K562 (cell line): Measurements from ENCODE around the gene PPP2R2B. TPM values are rescaled to one million over a fixed set of nuclear protein-coding genes. Genes with fewer than 3 reads are reported as not detected.

Experiments
- ATAC-seq: fragments of 200-7000 bp; cut with Tn5 transposase; 3 replicates; pipeline ENCODE4 v1.9.1; 2020; ENCODE audit warnings: moderate library complexity
- BruUV-seq: library from RNA; stranded (reverse); fragments of 400-500 nt; replicated peaks from 2 replicates; lab custom pipeline; 2021; lab: Mats Ljungman, UMichigan
- CTCF ChIA-PET: fragments of 300-600 bp; formaldehyde crosslinking; extraction: SDS; loops from one replicate; lab custom pipeline; 2021; ENCODE audit warnings: low intra/inter-chr PET ratio; lab: Yijun Ruan, JAX
- POLR2A ChIA-PET: fragments of 300-600, 350-650 bp; sonication (Branson Sonifier 250); formaldehyde crosslinking; extraction: SDS; loops from one replicate; lab custom pipeline; 2021; ENCODE audit warnings: antibody characterized with exemption, inconsistent platforms; lab: Yijun Ruan, JAX
- DNase-seq, 4 experiments: peaks; one replicate each; pipeline versions ENCODE4 v3.0.0 to v3.0.0-alpha.2; 2011 to 2018; ENCODE audit warnings: low spot score in 3 of 4, mixed read lengths in 3 of 4; ENCODE audit errors: extremely low read depth in 1 of 4
- FAIRE-seq: peaks from 2 replicates; lab custom pipeline; 2011; peaks lifted over from hg19 to GRCh38; lab: Jason Lieb, UNC
- H2AFZ ChIP-seq: 2 replicates; pipeline ENCODE4 v1.6.0; 2011; ENCODE audit warnings: low read depth, low read length, control low read depth, inconsistent platforms
- H3K27ac ChIP-seq: fragments of 200-600 bp; 3 replicates; pipeline ENCODE4 v1.8.0; 2011; ENCODE audit warnings: low read depth, mild to moderate bottlenecking, control low read depth, inconsistent platforms, low read length, moderate library complexity, mixed read lengths; ENCODE audit errors: extremely low read depth
- H3K27me3 ChIP-seq, 2 experiments: fragments of 300-600 bp in 1 of 2; 2 replicates in 1 of 2; 3 replicates in 1 of 2; pipeline versions ENCODE4 v1.6.0 to v1.8.0; 2011; ENCODE audit warnings: inconsistent platforms in 2 of 2, low read length in 2 of 2, mild to moderate bottlenecking in 1 of 2, mixed read lengths in 1 of 2, moderate library complexity in 1 of 2; ENCODE audit not compliant: control insufficient read depth in 2 of 2, insufficient read depth in 2 of 2
- H3K36me3 ChIP-seq: fragments of 300-600 bp; 3 replicates; pipeline ENCODE4 v1.8.0; 2011; ENCODE audit warnings: mild to moderate bottlenecking, low read length, inconsistent platforms; ENCODE audit not compliant: control insufficient read depth, insufficient read depth
- H3K4me1 ChIP-seq, 2 experiments: fragments of 200-600 bp in 1 of 2; replicated peaks in 1 of 2; 2 replicates in 1 of 2; 3 replicates in 1 of 2; pipeline versions ENCODE4 v1.5.1 to v1.8.0; 2011; ENCODE audit warnings: inconsistent platforms in 2 of 2, low read length in 2 of 2, mild to moderate bottlenecking in 1 of 2, mixed read lengths in 1 of 2, moderate library complexity in 1 of 2; ENCODE audit not compliant: control insufficient read depth in 2 of 2, insufficient read depth in 2 of 2
- H3K4me2 ChIP-seq: 2 replicates; pipeline ENCODE4 v1.6.1; 2011; ENCODE audit warnings: low read length, control low read depth, inconsistent platforms, mixed read lengths; ENCODE audit not compliant: insufficient read depth
- H3K4me3 ChIP-seq: fragments of 200-600 bp; sonication (generic), shearing (Covaris generic); 2 replicates; pipeline ENCODE4 v1.5.1; 2016; ENCODE audit warnings: control low read depth, inconsistent platforms
- H3K79me2 ChIP-seq: fragments of 200-600 bp; 3 replicates; pipeline ENCODE4 v1.8.0; 2011; ENCODE audit warnings: low read length, inconsistent platforms; ENCODE audit not compliant: control insufficient read depth, insufficient read depth
- H3K9ac ChIP-seq, 2 experiments: 2 replicates each; pipeline versions ENCODE4 v1.6.0 to v1.6.1; 2011; ENCODE audit warnings: low read depth in 2 of 2, low read length in 2 of 2, control low read depth in 1 of 2, inconsistent platforms in 1 of 2, mild to moderate bottlenecking in 1 of 2, mixed read lengths in 1 of 2; ENCODE audit not compliant: insufficient read depth in 1 of 2
- H3K9me1 ChIP-seq: one replicate; pipeline ENCODE4 v1.6.0; 2011; ENCODE audit warnings: inconsistent platforms, mild to moderate bottlenecking, low read length, moderate library complexity; ENCODE audit not compliant: control insufficient read depth, insufficient read depth
- H3K9me3 ChIP-seq: replicated peaks from 2 replicates; pipeline ENCODE4 v1.5.1; 2011; ENCODE audit warnings: low read depth, low read length, inconsistent platforms; ENCODE audit not compliant: control insufficient read depth, insufficient read depth
- H4K20me1 ChIP-seq: replicated peaks from 2 replicates; pipeline ENCODE4 v1.6.1; 2011; ENCODE audit warnings: low read length, inconsistent platforms, mixed read lengths; ENCODE audit not compliant: control insufficient read depth, insufficient read depth
- BCOR ChIP-seq: fragments of 450-650 bp; IDR thresholded peaks from 2 replicates; pipeline ENCODE4 v1.6.1; 2016
- IFI16 ChIP-seq: fragments of 250-450 bp; sonication (Bioruptor Pico); IDR thresholded peaks from 2 replicates; pipeline ENCODE4 v2.1.2; 2022; ENCODE audit warnings: mild to moderate bottlenecking, inconsistent platforms
- NR2F6 ChIP-seq: fragments of 450-650 bp; formaldehyde crosslinking; IDR thresholded peaks from 2 replicates; pipeline ENCODE4 v1.4.0; 2020; ENCODE audit warnings: mild to moderate bottlenecking
- SIRT6 ChIP-seq: IDR thresholded peaks from one replicate; pipeline ENCODE4 v1.6.1; 2012; ENCODE audit warnings: low read depth, mild to moderate bottlenecking, control low read depth, inconsistent platforms, low read length, moderate library complexity
- WGBS: fragments of 100-300 bp; shearing (Covaris generic); methylation state at CpG from one replicate; pipeline ENCODE4 v1.1.6; 2016; ENCODE audit warnings: low coverage, mixed read lengths; ENCODE audit not compliant: insufficient coverage; ENCODE audit errors: missing lambda C conversion rate; 5-methylcytosine and 5-hydroxymethylcytosine counted together
- in situ Hi-C: fragments of 300-500 bp; cut with MboI; formaldehyde crosslinking; loops from 4 replicates; pipeline ENCODE4 v1.15.0; 2018; ENCODE audit warnings: inconsistent platforms, mixed read lengths
- intact Hi-C: fragments of 100-400 bp; cut with micrococcal nuclease; formaldehyde crosslinking; loops from 2 replicates; pipeline ENCODE4 v1.14.2; 2022
- polyA plus RNA-seq, 8 experiments: library from polyadenylated mRNA; depleted of rRNA in 4 of 8; stranded (reverse) in 5 of 8; unstranded in 3 of 8; fragments of >200 nt; fragmentation: Nextera tagmentation in 2 of 8; fragmentation: Illumina TruSeq in 1 of 8; extraction: Ambion mirVana in 2 of 8; extraction: Trizol in 1 of 8; gene quantifications; 2 replicates each; pipeline versions ENCODE4 v1.2.1 to v1.2.3, GENCODE V29; 2011 to 2014; ENCODE audit warnings: inconsistent platforms in 1 of 8, missing spikeins in 1 of 8
- total RNA-seq, 7 experiments: library from RNA; depleted of rRNA in 6 of 7; stranded (reverse); fragments of >200 nt in 6 of 7; fragmentation: Illumina TruSeq in 2 of 7; extraction: Trizol in 2 of 7; gene quantifications; 2 replicates each; pipeline versions ENCODE4 v1.2.1 to v1.2.3, GENCODE V29; 2011 to 2021; ENCODE audit warnings: low replicate concordance in 1 of 7
- TF ChIP-seq, protein P1 (sequence below): sonication (generic); formaldehyde crosslinking; IDR thresholded peaks from 2 replicates; pipeline ENCODE4 v1.9.0; 2022; ENCODE audit warnings: mild to moderate bottlenecking, missing genetic modification reagents
- TF ChIP-seq, protein P2 (sequence below): sonication (generic); formaldehyde crosslinking; IDR thresholded peaks from 2 replicates; pipeline ENCODE4 v1.8.0; 2022; ENCODE audit warnings: missing genetic modification reagents, mild to moderate bottlenecking, moderate library complexity, borderline replicate concordance
- TF ChIP-seq, protein P3 (sequence below): sonication (generic); formaldehyde crosslinking; IDR thresholded peaks from 2 replicates; pipeline ENCODE4 v1.8.0; 2022; ENCODE audit warnings: mild to moderate bottlenecking, missing genetic modification reagents
- TF ChIP-seq, protein P4 (sequence below): fragments of 250-450 bp; sonication (Bioruptor Pico); IDR thresholded peaks from 2 replicates; pipeline ENCODE4 v1.8.0; 2022; ENCODE audit warnings: inconsistent platforms

PPP2R2B gene
- total and polyA plus RNA-seq, 9 of the 15 experiments (the other 6 are each of a cell fraction or from before 2014, with no cell fraction given): not detected

DNA sequence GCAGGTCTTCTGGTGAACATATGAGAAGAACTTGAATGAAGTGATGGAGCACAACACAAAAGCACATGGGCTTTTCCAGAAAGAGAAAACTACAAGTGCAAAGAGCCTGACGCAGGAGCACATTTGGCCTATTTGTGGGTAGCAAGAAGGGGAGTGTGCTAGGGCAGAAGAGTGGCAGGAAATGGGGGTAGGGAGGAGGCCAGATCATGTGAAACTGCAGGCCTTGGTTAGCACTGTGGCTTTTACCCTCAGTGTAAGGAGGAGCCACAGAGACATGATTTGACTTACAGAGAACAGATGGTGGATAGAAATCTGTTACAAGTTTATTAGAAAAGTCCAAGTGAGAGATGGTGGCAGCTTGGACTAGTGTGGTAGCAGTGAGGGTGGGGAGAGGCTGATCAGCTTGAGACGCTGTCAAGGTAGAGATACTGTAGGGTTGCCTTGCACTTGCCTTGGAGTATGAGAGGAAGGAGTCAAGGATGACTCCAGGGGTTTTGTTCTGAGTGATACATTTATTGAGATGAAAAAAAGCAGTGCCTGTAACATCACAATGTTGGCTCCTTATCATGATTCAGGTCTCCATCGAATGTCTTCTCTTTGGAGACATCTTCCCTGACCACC is 126.7 kb downstream of the PPP2R2B start:
- no peaks in the 10 kb centered on the region for H3K4me1 ChIP-seq
- no peak overlapping the region for H3K4me2 ChIP-seq
- DNase-seq: no peak
- TF ChIP-seq, protein P1, sequence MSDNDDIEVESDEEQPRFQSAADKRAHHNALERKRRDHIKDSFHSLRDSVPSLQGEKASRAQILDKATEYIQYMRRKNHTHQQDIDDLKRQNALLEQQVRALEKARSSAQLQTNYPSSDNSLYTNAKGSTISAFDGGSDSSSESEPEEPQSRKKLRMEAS: no peak
- TF ChIP-seq, protein P2, sequence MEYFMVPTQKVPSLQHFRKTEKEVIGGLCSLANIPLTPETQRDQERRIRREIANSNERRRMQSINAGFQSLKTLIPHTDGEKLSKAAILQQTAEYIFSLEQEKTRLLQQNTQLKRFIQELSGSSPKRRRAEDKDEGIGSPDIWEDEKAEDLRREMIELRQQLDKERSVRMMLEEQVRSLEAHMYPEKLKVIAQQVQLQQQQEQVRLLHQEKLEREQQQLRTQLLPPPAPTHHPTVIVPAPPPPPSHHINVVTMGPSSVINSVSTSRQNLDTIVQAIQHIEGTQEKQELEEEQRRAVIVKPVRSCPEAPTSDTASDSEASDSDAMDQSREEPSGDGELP (CRISPR knock-in tag): no peak
- TF ChIP-seq, all 486 proteins: peak for 0
- CTCF ChIA-PET: no interaction called here
- in situ Hi-C loops (no loop called here), intact Hi-C loops (no loop called here)
- H4K20me1 ChIP-seq: no peaks in the 10 kb centered on the region
- POLR2A ChIA-PET: no interaction called here
- H3K4me3 ChIP-seq: no peak overlapping the region
- H3K27ac ChIP-seq: no peak overlapping the region
- no peaks in the 10 kb centered on the region for H3K9me1 ChIP-seq
- no TSS peak for BruUV-seq
- FAIRE-seq: no peak
- no peaks in the 10 kb centered on the region for H3K79me2 ChIP-seq
- H3K9ac ChIP-seq: no peak overlapping the region
- H2AFZ ChIP-seq: no peak overlapping the region
- H3K36me3 ChIP-seq: no peaks in the 10 kb centered on the region
- H3K9me3 ChIP-seq: no peaks in the 10 kb centered on the region
- H3K27me3 ChIP-seq: no peaks in the 10 kb centered on the region
- whole genome bisulfite sequencing: 0% methylated on average over 3 of the region's 3 CpGs
- ATAC-seq: no peak

DNA sequence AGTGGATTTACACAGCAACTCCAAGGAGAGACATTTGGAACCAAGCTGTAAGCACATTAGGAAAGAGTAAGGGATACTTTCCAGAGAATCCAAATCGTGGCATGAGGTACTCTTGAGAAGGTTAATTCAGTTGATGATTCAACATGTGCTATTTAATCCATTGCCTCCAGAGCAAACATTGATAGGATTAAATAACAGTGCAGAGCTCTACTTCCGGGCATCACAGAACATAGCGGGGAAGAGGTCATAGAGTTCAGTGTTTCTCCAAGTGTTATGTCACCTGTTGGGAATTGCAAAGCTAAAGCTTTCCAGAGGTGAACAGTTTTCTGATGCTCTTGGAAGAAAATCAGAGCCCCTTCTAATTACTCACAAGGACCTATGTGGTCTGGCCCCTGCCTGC is 127.5 kb downstream of the PPP2R2B start:
- no peaks in the 10 kb centered on the region for H3K79me2 ChIP-seq
- intact Hi-C loops: no loop called here
- no peak overlapping the region for H3K4me2 ChIP-seq
- no peaks in the 10 kb centered on the region for H4K20me1 ChIP-seq
- H3K9ac ChIP-seq: no peak overlapping the region
- ChIA-PET POLR2A (no interaction called here), CTCF (no interaction called here)
- ATAC-seq (no peak), FAIRE-seq (no peak), DNase-seq (no peak)
- H3K27me3 ChIP-seq: no peaks in the 10 kb centered on the region
- H2AFZ ChIP-seq: no peak overlapping the region
- 0% methylated on average over 3 of the region's 3 CpGs for WGBS
- in situ Hi-C loops: no loop called here
- H3K36me3 ChIP-seq: no peaks in the 10 kb centered on the region
- BruUV-seq: no TSS peak
- H3K4me3 ChIP-seq: no peak overlapping the region
- no peaks in the 10 kb centered on the region for H3K4me1 ChIP-seq
- H3K27ac ChIP-seq: no peak overlapping the region
- H3K9me3 ChIP-seq: no peaks in the 10 kb centered on the region
- no peaks in the 10 kb centered on the region for H3K9me1 ChIP-seq
- TF ChIP-seq IFI16: no peak
- no peak for TF ChIP-seq NR2F6 (CRISPR knock-in tag)
- TF ChIP-seq, protein P3, sequence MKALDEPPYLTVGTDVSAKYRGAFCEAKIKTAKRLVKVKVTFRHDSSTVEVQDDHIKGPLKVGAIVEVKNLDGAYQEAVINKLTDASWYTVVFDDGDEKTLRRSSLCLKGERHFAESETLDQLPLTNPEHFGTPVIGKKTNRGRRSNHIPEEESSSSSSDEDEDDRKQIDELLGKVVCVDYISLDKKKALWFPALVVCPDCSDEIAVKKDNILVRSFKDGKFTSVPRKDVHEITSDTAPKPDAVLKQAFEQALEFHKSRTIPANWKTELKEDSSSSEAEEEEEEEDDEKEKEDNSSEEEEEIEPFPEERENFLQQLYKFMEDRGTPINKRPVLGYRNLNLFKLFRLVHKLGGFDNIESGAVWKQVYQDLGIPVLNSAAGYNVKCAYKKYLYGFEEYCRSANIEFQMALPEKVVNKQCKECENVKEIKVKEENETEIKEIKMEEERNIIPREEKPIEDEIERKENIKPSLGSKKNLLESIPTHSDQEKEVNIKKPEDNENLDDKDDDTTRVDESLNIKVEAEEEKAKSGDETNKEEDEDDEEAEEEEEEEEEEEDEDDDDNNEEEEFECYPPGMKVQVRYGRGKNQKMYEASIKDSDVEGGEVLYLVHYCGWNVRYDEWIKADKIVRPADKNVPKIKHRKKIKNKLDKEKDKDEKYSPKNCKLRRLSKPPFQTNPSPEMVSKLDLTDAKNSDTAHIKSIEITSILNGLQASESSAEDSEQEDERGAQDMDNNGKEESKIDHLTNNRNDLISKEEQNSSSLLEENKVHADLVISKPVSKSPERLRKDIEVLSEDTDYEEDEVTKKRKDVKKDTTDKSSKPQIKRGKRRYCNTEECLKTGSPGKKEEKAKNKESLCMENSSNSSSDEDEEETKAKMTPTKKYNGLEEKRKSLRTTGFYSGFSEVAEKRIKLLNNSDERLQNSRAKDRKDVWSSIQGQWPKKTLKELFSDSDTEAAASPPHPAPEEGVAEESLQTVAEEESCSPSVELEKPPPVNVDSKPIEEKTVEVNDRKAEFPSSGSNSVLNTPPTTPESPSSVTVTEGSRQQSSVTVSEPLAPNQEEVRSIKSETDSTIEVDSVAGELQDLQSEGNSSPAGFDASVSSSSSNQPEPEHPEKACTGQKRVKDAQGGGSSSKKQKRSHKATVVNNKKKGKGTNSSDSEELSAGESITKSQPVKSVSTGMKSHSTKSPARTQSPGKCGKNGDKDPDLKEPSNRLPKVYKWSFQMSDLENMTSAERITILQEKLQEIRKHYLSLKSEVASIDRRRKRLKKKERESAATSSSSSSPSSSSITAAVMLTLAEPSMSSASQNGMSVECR (CRISPR knock-in tag): no peak
- TF ChIP-seq BCOR: no peak
- TF ChIP-seq, protein P4, sequence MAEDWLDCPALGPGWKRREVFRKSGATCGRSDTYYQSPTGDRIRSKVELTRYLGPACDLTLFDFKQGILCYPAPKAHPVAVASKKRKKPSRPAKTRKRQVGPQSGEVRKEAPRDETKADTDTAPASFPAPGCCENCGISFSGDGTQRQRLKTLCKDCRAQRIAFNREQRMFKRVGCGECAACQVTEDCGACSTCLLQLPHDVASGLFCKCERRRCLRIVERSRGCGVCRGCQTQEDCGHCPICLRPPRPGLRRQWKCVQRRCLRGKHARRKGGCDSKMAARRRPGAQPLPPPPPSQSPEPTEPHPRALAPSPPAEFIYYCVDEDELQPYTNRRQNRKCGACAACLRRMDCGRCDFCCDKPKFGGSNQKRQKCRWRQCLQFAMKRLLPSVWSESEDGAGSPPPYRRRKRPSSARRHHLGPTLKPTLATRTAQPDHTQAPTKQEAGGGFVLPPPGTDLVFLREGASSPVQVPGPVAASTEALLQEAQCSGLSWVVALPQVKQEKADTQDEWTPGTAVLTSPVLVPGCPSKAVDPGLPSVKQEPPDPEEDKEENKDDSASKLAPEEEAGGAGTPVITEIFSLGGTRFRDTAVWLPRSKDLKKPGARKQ (CRISPR knock-in tag): no peak
- no peak for TF ChIP-seq SIRT6
